GM10248 (cell line): ENCODE measurements around the gene GOLGA5.
"Not testable (repeated sequence)": the region's sequence is repeated elsewhere in the genome, so short reads cannot be mapped to it uniquely, and the experiment has no call there.

Experiments used
- CTCF ChIA-PET: fragments of 300-600 bp; sonication (Branson Sonifier 250); formaldehyde crosslinking; extraction: SDS; loops from one replicate; lab custom pipeline; 2021; ENCODE audit warnings: antibody characterized with exemption; lab: Yijun Ruan, JAX
- POLR2A ChIA-PET: fragments of 350-650 bp; sonication (Branson Sonifier 250); formaldehyde crosslinking; extraction: SDS; loops from one replicate; lab custom pipeline; 2020; ENCODE audit warnings: antibody characterized with exemption; lab: Yijun Ruan, JAX
- DNase-seq: peaks from one replicate; pipeline ENCODE4 v3.0.0; 2012; ENCODE audit errors: extremely low spot score
- TF ChIP-seq, protein P1 (sequence below): IDR thresholded peaks from 2 replicates; pipeline ENCODE4 v1.5.1; 2012; ENCODE audit warnings: mild to moderate bottlenecking, low read depth; ENCODE audit errors: extremely low read depth, missing control alignments, control extremely low read depth

Gene GOLGA5

DNA sequence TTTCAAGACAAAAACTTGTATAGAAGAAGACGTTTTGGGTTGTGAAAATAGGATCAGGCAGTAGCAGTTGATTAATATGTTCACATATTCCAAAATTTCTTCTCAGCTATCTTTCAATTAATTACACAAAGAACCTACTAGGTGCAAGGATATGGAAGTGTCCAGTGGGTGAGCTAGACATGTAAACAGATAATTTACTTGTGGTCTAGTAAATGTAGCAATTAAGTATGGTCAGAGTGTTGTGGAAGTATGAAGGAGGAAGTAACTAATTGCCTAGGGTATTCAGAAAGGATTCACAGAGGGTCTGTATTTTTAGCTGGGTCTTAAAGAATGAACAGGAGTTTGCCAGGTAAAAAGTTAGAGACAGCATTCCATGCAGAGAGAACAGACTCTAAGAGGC is 5.9 kb downstream of the GOLGA5 start:
- TF ChIP-seq, protein P1, sequence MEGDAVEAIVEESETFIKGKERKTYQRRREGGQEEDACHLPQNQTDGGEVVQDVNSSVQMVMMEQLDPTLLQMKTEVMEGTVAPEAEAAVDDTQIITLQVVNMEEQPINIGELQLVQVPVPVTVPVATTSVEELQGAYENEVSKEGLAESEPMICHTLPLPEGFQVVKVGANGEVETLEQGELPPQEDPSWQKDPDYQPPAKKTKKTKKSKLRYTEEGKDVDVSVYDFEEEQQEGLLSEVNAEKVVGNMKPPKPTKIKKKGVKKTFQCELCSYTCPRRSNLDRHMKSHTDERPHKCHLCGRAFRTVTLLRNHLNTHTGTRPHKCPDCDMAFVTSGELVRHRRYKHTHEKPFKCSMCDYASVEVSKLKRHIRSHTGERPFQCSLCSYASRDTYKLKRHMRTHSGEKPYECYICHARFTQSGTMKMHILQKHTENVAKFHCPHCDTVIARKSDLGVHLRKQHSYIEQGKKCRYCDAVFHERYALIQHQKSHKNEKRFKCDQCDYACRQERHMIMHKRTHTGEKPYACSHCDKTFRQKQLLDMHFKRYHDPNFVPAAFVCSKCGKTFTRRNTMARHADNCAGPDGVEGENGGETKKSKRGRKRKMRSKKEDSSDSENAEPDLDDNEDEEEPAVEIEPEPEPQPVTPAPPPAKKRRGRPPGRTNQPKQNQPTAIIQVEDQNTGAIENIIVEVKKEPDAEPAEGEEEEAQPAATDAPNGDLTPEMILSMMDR = no peak
- DNase-seq = no peak
- CTCF ChIA-PET = interaction anchor here (0.6 to 2.5 kb wide), 5 partner anchors 10 to 315 kb away, joined by 3 to 12 read pairs (median 3); partner anchors contain the start of gene ITPK1
- POLR2A ChIA-PET = no interaction called here

DNA sequence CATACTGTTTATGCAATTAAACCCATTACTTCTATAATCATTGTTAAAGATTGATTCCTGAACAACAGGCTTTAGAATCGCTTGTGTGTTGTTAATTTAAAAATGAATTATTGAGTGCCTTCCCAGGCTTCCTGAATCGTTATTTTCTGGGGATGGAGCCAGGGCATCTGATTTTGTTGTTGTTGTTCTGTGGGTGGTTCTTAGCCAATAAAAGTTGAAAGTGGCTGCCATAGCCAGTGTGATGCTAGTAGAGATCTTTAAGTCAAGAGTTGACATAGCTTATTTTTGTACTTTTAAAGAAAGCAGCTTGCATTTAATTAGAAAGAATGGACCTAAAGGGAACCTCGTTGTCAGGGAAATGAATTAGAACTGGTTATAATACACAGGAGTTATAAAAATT is 6.4 kb downstream of the GOLGA5 start:
- ChIA-PET CTCF (interaction anchor here (0.6 to 2.5 kb wide), 4 partner anchors 10 to 315 kb away, joined by 3 to 12 read pairs (median 3); partner anchors contain the start of gene ITPK1), POLR2A (no interaction called here)
- DNase-seq = no peak
- TF ChIP-seq, protein P1 = no peak

DNA sequence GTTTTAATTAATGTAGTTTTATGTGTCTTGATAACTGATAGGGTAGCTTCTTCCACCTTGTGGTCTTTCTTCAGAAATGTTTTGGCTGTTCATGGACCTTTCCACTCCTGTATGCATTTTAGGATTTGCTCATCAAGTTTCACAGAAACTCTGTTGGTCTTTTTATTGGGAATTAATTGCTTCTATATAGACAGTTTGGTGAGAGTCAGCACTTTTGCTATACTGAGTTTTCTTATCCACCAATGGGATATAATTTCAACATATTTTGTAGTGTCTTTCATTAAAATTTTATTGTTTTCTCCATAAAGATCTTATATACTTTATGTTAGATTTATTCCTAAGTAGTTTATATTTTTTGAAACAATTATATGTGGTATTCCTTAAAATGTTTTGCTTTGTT is 7.8 kb downstream of the GOLGA5 start:
- TF ChIP-seq, protein P1 = no peak
- ChIA-PET POLR2A (interaction anchor here (0.6 kb wide), 2 partner anchors 10 to 22 kb away, joined by 3 to 4 read pairs; no protein-coding TSS in a partner anchor), CTCF (interaction anchor here (1.7 kb wide), 1 partner anchor 87 kb away, joined by 3 read pairs; no protein-coding TSS in a partner anchor)
- DNase-seq = no peak

DNA sequence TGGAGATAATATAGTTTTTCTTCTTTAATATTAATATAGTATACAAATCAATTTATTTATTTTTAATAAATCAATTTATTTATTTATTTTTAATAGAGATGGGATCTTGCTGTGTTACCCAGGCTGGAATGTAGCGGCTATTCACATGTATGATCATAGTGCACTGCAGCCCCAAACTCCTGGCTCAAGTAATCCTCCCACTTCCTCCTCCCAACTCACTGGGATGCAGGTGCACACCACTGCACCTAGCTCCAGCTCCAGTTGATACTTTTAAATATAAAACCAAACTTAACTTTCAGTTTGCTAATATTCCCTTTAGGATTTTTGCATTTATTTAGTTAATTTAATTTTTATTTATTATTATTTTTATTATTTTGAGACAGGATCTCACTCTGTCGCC is 8.6 kb downstream of the GOLGA5 start:
- TF ChIP-seq, protein P1 = no peak
- ChIA-PET POLR2A (no interaction called here), CTCF (interaction anchor here (1.7 kb wide), 1 partner anchor 88 kb away, joined by 3 read pairs; no protein-coding TSS in a partner anchor)
- DNase-seq = no peak

DNA sequence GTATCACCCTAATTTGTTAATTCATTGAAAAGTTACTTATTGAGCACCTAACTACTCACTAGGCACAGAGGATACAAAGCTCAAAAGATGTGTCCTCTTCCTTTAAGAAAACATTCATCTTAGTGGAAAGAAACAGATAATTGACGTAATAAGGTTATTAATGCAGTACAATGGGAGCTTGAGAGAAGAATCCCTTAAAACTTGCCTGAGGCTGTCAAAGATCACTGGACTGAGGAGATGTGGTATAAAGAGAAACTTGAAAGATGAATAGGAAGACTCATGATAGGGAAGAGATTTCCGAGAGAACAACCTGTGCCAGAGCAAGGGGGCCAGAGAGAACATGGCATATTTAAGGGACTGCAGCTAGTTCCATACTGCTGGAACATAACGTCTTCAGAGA is 19.1 kb downstream of the GOLGA5 start:
- no peak for DNase-seq
- ChIA-PET CTCF (interaction anchor here (1.0 kb wide), 1 partner anchor 9 kb away, joined by 3 read pairs; no protein-coding TSS in a partner anchor), POLR2A (no interaction called here)
- TF ChIP-seq, protein P1 = no peak

DNA sequence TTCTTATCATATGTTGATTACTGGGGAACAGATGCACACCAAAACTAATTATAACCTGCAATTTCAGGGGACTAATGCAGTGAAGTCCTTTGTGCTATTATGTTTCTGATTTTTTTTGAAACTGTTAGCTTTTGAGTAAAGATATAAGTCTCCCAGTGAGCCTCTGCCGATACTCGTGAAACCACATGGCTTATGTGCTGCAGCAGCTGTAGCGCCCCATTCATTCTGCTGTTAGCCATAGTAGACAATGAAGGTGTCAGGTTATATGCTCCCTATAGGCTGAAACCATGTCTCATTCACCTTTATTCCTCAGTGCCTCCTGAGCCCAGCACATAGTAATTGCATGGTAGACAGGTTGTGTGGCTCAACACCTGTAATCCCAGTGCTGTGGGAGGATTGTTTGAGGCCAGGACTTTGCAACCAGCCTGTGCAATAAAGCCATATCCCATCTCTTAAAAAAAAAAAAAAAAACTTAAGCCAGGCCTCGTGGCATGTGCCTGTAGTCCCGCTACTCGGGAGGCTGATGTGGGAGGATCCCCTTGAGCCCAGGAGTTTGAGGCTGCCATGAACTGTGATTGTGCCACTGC is 25.0 kb downstream of the GOLGA5 start:
- CTCF ChIA-PET = no interaction called here
- POLR2A ChIA-PET = no interaction called here
- TF ChIP-seq, protein P1 = no peak
- DNase-seq = no peak

DNA sequence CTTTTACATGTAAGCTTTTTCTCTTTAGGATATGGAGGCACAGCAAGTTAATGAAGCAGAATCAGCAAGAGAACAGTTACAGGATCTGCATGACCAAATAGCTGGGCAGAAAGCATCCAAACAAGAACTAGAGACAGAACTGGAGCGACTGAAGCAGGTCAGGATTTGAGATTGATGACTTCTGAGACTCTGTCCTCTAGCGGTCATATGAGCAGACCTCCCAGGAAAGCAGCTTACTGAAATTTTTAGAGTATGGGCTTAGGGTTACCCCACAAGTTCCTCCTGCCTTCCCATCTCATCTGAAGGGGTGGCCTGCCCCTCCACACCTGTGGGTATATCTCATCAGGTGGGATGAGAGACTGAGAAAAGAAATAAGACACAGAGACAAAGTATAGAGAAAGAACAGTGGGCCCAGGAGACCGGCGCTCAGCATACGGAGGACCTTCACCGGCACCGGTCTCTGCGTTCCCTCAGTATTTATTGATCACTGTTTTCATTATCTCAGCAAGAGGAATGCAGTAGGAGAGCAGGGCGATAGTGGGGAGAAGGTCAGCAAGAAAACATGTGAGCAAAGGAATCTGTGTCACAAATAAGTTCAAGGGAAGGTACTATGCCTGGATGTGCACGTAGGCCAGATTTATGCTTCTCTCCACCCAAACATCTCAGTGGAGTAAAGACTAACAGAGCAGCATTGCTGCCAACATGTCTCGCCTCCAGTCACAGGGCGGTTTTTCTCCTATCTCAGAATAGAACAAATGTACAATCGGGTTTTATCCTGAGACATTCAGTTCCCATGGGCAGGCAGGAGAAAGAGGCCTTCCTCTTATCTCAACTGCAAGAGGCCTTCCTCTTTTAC is 25.8 kb downstream of the GOLGA5 start:
- POLR2A ChIA-PET, CTCF ChIA-PET, DNase-seq: not testable (repeated sequence)

DNA sequence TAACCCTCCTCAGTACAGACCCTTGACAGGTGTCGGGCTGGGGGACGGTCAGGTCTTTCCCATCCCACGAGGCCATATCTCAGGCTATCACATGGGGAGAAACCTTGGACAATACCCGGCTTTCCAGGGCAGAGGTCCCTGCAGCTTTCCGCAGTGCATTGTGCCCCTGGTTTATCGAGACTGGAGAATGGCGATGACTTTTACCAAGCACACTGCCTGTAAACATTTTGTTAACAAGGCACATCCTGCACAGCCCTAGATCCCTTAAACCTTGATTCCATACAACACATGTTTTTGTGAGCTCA is 26.4 kb downstream of the GOLGA5 start:
- CTCF ChIA-PET, POLR2A ChIA-PET, DNase-seq: not testable (repeated sequence)
